RWPE1 (cell line): Measurements from ENCODE around the gene RNF103.

ENCODE experiments used
- CTCF ChIA-PET: fragments of 350-600 bp; sonication (Branson Sonifier 250); formaldehyde crosslinking; extraction: SDS; loops from one replicate; lab custom pipeline; 2021; lab: Yijun Ruan, JAX
- POLR2A ChIA-PET: fragments of 400-600 bp; formaldehyde crosslinking; extraction: SDS; loops from one replicate; lab custom pipeline; 2020; ENCODE audit warnings: antibody characterized with exemption; ENCODE audit not compliant: low non-redundant PET; lab: Yijun Ruan, JAX
- DNase-seq: peaks from one replicate; pipeline ENCODE4 v3.0.0; 2012; ENCODE audit warnings: low spot score
- H3K27ac ChIP-seq: fragments of 450-650 bp; 2 replicates; pipeline ENCODE4 v1.5.1; 2017
- TF ChIP-seq, protein P1 (sequence below): fragments of 450-650 bp; conservative IDR thresholded peaks from 2 replicates; pipeline ENCODE4 v1.5.1; 2017; ENCODE audit warnings: low read depth, mild to moderate bottlenecking

The RNF103 gene

GRCh38 chr2:86617738-86618137 lies 5.9 kb downstream of the RNF103 start:
- ChIA-PET POLR2A (no interaction called here), CTCF (no interaction called here)
- no peak overlapping the region for H3K27ac ChIP-seq
- TF ChIP-seq, protein P1, sequence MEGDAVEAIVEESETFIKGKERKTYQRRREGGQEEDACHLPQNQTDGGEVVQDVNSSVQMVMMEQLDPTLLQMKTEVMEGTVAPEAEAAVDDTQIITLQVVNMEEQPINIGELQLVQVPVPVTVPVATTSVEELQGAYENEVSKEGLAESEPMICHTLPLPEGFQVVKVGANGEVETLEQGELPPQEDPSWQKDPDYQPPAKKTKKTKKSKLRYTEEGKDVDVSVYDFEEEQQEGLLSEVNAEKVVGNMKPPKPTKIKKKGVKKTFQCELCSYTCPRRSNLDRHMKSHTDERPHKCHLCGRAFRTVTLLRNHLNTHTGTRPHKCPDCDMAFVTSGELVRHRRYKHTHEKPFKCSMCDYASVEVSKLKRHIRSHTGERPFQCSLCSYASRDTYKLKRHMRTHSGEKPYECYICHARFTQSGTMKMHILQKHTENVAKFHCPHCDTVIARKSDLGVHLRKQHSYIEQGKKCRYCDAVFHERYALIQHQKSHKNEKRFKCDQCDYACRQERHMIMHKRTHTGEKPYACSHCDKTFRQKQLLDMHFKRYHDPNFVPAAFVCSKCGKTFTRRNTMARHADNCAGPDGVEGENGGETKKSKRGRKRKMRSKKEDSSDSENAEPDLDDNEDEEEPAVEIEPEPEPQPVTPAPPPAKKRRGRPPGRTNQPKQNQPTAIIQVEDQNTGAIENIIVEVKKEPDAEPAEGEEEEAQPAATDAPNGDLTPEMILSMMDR: no peak
- no peak for DNase-seq

DNA sequence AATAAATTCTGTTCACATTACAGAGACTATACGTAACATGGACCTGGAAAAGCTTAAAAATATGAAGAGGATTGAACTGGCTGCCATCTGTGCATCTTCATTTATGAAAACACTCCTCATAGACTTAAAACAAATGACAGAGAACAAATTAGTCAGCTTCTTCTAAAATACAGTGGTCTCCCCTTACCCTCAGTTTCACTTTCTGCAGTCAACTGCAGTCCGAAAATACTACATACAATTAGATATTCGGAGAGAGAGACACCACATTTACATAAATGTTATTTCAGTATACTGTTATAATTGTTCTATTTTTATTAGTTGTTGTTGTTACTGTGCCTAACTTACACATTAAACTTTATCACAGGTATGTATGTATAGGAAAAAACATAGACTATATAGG lies 6.5 kb downstream of the RNF103 start:
- H3K27ac ChIP-seq: no peak overlapping the region
- ChIA-PET POLR2A (no interaction called here), CTCF (interaction anchor here (0.6 kb wide), 1 partner anchor 158 kb away, joined by 3 read pairs; no protein-coding TSS in a partner anchor)
- TF ChIP-seq, protein P1: no peak
- DNase-seq: no peak

DNA sequence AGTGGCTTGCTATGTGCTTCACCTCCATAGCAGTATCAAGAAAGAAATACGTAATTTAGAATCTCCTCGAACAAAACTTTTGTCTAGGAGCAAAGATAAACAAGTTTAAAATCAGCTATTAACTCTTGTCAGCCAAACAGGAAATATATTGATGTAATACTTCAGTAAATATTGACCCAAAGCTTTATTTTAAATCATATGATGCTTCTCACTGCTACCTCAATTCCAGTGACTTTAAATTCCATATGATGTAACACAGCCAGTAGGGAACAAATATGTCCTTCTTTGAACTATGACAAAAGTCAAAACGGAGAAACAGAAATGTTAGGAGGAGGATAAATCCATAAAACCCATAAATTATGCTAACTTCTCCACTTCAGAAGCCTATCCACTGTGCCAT lies 7.2 kb downstream of the RNF103 start:
- TF ChIP-seq, protein P1: no peak
- no peak for DNase-seq
- CTCF ChIA-PET: interaction anchor here (0.6 kb wide), 1 partner anchor 158 kb away, joined by 3 read pairs; no protein-coding TSS in a partner anchor
- no peak overlapping the region for H3K27ac ChIP-seq
- POLR2A ChIA-PET: no interaction called here

DNA sequence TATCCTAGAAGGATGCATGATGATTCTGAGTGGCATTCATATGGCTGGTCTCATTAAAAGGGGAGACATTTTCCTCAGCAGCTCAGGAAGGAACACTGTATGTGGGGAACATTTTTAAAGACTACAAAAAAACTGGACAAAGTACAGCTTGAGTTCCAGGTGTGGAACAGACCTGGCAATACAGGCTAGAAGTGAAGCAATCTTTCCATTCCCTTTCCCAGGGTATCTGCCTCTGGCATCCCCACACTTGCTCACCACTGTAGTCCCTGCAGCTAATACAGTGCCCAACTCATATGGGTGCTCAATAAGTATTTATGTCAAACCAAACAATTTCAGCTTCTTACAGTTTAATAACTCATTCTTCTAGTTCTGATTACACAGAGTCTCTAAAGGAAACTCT lies 8.1 kb downstream of the RNF103 start:
- TF ChIP-seq, protein P1: no peak
- H3K27ac ChIP-seq: no peak overlapping the region
- ChIA-PET CTCF (interaction anchor here (0.6 kb wide), 1 partner anchor 17 kb away, joined by 3 read pairs; no protein-coding TSS in a partner anchor), POLR2A (no interaction called here)
- DNase-seq: no peak

DNA sequence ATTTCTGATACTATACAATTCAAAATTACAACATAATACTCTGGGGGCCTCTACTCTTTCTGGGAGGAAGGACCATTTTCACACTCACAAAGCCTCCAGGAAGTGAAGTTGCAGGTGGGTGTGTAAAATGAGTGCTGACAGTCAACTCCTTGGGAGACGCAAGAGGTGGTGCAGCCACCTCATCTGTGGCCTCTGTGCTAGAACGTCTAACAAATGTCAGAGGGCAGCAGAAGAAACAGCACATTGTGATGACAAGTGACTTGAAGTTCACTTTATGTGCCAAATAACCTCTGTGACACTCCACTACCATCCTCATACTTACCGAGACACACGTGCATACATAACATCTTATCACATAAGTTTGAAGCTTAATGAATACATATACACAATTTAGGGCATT lies 10.2 kb downstream of the RNF103 start:
- no peak for DNase-seq
- POLR2A ChIA-PET: no interaction called here
- H3K27ac ChIP-seq: no peak overlapping the region
- CTCF ChIA-PET: no interaction called here
- TF ChIP-seq, protein P1: no peak

- TF ChIP-seq, protein P1: no peak
- H3K27ac ChIP-seq: no peak overlapping the region
- CTCF ChIA-PET: no interaction called here
- POLR2A ChIA-PET: no interaction called here
- no peak for DNase-seq
Observed at GRCh38 chr2:86610871-86611270, 12.8 kb downstream of the RNF103 start.
